GM19351 (cell line): Measurements from ENCODE around the gene AUTS2.

ENCODE experiments used
- ATAC-seq: cut with Tn5 transposase; IDR thresholded peaks from one replicate; pipeline ENCODE4 v1.9.1; 2021; ENCODE audit warnings: mild to moderate bottlenecking, moderate library complexity; ENCODE audit not compliant: unreplicated experiment

AUTS2 gene

DNA sequence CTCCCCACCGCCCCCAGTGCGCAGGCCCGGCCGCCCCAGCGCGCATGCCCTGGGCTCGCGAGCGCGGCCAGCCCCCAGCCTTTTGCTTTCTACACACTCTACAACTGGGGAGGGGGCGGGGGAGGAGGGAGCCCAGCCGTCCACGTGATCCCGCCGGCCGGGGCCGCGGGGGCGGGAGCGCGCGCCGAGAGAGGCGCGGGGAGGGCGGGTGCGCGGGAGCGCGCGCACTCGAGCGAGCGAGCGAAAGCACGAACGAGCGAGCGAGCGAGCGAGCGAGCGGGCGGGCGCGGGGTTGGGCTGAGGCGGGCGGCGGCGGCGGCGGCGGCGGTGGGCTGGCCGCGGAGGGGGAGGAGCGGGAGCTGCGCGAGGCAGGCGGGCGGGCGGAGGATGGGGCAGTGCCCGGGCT, at the start of gene AUTS2:
AUTS2 (plus strand) TSS at position 395 of the 406 bp plus-strand sequence. CDS start 1,179 bp downstream, outside the sequence.
- peak; percentile 49 for ATAC-seq

DNA sequence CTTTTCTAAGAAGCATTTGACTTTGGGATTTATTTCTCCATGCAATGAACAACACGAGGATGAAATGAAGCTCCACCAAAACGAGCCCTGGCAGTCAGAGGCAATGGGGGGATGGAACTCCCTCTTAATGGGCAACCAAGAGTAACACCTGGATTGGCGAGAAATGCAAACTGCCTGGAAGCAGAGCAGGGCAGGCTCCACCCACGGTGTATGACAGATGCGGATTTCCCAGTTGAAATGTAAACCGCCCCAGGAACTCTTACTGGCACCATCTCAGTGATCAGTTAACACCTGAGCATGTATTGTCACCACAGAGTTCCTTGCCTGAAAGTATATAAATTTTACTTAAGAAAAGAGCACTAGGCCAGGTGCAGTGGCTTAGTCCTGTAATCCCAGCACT, 47.3 kb upstream of the AUTS2 start:
- ATAC-seq: no peak

DNA sequence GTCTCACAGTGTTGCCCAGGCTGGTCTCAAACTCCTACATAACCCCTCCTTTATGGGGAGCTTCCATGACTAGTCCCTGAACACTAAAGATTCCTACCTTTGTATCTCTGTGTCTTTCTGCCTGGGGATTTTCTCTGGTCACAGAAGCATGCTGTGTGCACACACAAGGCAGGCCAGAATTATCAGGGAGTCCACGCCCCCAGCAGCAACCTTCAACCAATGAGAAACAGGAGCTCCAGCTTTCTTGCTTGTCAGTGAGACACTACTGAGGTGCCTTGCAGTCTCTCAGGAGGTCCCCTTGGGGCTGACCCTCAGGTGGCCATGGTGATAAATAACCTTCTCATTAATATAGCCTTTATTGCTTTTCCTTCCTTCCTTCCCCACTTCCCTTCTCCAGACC, 45.1 kb upstream of the AUTS2 start:
- no peak for ATAC-seq

DNA sequence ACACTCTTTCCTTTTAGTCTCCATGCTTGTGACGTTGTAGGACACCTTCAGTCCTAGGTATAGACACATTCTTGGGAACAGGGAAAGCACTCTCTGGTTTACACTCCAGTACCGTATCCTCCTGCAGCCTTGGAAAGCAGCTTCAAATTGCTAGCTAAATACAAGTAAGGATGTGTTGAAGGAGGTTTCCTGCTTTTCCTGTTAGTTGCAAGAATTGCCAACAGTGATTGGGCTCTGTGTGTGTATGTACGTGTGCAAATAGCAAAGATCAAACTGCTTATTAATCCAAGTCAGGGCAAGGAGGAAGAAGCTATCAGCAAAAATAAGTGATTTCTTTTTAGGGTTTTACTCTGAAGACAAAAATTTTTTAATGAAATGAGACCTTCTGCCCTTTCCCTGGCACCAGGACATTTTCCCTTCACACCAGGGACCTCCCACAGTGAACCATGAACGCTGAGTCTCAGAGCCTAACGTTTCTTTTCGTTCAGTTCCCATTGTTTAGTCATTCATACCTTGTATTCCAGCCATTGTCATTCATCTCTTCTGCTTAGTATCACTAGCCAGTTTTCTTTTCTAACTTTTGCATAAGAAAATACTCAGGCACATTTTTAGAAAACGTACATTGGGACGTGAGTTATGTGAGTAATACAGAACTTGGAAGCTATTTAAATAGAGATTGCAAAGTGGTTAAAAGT, 36.9 kb upstream of the AUTS2 start:
- ATAC-seq: no peak

DNA sequence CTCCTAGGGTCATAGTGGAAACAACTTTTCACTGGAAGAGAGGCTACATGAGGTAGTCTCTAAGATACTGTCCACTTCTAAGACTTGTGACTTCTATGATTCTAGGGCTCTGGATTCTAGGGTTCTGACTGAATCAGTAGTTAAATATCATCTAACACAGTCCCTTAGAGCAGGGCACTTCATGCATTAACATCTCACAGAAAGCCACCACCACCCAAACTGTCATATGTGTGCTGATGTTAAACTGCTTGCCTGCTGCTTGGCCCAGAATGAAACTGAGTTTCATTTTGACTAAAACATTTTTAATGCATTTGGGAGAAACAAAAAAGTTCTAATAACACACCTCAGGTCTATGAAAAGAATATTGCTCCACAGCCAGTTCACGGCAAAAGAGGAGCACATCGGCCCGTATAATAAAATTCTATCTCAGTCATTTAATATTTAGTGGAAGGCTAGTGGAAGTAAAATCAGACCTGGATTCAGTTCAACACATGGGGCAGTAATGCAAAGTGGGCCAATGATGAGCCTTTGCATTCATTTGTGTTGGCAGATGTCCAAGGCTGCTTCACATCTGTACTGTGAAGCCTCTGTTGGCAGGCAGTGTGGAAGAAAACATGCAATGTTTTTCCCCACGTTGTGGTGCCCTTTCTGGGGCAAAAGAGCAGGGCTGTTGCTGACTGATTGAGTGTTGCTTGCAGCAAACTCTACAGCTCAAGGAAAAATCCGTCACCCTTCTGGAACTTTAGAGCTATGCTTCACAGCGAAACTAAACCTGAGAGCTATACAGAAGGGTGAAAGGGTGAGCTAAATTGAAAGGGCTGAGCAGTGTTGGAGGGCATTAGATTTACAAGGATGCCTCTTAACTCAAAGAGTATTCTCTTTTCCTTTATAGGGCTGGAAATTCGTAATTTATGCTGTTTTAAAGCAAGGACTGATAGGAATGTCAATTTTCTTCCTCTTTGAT, 33.5 kb upstream of the AUTS2 start:
- peak; percentile 85 for ATAC-seq

DNA sequence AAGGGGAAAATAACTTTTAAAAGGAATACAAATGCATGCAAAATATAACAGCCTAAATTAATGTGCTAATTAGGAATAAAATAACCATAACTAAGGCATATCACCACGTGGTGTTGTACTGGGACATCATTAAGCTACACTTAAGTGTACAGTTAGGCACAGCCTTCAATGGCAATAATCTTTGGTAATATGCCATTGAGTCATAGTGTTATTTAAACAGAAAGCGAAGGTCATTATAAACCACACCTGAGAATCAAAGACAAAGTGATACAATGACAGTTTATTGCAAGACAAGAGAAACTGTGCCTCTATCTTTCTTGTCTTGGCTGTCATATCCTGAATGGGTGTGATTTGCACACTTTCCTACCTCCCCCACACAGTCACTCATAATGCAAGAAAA, 30.5 kb upstream of the AUTS2 start:
- no peak for ATAC-seq

DNA sequence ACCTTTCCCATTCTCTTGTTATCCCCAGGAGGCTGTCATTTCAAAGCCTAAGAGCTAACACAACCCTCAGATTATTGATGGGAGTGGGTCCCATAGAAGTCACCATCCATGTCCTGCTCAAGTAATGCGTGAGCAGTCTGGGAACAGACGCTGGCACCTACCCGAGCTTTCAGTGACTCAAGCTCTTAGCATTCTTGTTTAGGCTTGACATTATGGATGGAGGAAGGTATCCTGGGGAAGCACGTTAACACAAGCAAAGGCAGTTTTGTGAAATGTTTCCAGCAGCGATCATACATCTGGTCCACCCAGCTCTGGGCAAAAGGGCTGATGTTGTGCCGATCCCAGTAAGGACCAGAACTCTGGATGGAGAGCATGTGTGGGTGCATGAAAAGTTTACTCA, 30.0 kb upstream of the AUTS2 start:
- no peak for ATAC-seq

DNA sequence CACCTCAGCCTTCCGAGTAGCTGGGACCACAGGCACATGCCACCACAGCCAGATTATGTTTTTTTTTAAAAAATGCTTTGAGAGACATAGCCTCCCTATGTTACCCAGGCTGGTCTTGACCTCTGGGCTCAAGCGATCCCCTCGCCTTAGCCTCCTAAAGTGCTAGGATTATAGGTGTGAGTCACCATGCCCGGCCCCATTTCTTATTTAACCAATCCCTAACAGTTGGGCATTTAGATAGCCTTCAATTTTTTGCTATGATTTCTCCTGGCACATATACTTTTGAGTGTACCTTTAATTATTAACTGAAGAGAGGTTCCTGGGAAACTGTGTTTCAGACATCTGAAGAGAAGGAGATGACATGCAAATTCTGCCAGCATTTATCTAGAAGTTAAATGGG, 22.6 kb upstream of the AUTS2 start:
- no peak for ATAC-seq

DNA sequence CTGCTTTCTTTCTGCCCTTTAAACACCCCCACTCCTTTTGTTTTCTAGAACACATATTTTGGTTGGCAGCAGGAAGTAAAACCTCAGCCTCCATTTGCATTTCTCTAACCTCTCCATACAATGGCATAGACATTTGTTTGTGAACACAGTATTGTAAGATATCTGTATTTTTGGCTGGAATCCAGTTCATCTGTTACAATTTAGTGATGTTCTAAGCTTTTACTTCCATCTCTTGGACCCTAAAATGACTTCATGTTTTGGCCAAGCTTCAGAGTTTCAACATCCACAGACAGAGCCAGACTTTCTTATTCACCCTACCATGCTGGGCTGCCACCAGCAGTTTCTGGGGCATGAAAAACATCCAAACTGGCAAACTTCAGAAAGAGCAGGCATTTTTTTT, 21.1 kb upstream of the AUTS2 start:
- no peak for ATAC-seq

DNA sequence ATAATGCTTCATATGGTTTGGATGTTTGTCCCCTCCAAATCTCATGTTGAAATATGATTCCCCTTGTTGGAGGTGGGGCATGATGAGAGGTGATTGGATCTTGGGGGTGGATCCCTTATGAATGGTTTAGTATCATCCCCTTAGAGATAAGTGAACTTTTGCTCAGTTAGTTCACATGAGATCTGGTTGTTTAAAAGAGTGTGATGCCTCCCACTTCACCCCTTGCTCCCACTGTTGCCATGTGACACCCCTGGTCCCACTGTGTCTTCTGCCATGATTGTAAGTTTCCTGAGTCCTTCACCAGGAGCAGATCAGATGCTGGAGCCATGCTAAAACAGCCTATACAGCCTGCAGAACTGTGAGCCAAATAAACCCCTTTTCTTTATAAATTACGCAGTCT, 13.1 kb upstream of the AUTS2 start:
- no peak for ATAC-seq

DNA sequence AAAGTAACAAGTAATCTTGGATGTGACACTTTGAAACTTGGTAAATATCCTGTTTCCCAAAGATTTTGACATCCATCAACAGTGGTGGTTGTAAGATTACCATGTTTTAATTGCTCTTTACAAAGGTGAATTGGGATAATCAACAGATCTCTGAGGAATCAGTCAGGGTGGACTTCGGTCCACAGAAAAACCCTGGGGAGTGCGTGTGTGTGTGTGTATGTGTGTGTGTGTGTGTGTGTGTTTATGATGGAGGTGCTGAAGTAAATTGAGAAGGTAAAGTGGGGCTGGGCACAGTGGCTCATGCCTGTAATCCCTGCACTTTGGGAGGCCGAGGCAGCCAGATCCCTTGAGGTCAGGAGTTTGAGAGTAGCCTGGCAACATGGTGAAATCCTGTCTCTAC, 12.0 kb upstream of the AUTS2 start:
- no peak for ATAC-seq

DNA sequence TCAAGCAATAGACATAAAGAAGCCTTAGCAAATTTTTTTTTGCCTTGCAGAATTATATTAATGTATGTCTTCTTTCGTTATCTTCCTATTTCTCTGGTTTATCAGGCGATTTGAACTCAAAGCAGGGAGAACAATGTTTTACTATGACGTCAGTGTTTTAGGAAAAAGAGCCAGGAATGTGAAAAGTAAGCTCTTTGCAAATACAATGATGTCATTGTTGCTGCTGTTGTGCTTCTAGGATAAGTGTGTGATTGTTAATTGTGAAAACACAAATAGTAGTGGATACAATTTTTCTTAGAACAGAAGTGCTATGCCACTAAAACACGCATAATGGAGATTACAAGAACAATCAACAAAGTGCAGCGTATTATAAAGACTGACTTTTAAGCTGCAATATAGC, 9.5 kb upstream of the AUTS2 start:
- no peak for ATAC-seq

DNA sequence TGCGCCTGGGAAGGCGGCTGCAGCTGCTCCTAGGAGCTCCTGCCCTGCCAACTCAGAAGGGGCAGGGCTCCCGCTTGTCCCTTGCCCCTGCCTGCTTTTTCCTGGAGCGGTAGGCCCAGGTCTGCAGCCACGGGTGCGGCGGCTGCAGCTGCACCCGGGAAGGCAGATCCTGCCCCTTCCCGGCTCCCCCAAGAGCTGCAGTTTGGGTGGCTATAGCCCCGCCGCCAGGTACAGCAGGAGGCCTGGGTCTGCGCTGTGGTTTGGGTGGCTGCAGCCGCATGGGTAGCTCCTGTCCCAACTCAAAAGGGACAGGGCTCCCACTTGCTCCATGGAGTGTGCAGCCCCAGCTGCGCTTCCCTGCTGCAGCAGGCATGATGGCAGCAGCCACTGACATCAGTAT, 6.5 kb upstream of the AUTS2 start:
- no peak for ATAC-seq

DNA sequence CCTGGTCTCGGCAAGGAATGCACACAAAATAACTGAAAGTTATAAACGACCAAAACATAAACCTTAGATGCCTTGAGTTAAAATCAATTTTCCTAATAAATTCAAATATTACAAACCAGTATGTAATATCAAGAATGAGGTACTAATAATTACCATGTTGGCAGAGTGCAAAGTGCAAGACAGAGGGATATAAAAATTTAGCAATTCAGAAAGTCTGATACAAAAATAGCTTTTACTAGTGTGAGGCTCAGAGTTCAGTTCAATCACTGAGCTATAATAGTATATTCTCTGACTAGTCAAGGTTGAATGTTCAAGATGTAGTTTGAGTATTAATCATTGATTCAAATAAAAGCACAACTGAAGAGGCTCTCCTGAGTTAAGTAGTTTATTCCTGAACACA, 4.8 kb upstream of the AUTS2 start:
- ATAC-seq: no peak

DNA sequence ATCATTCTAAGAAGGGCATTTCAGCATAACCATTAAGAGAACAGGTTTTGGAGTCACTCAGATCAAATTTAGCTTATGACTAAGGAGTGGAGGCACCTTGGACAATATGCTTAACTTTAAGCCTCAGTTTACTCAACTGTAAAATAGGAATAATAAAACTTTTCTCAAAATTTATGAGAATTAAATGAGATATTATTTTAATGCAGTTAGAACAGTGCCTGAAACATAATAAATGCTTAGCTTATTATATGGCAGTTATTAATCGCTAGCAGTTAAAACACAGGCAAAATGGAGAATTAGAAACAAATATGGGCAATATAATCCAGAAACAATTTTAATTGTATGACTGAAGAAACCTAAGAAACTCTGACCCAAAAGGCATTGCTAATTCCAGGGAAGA, 2.9 kb upstream of the AUTS2 start:
- no peak for ATAC-seq

DNA sequence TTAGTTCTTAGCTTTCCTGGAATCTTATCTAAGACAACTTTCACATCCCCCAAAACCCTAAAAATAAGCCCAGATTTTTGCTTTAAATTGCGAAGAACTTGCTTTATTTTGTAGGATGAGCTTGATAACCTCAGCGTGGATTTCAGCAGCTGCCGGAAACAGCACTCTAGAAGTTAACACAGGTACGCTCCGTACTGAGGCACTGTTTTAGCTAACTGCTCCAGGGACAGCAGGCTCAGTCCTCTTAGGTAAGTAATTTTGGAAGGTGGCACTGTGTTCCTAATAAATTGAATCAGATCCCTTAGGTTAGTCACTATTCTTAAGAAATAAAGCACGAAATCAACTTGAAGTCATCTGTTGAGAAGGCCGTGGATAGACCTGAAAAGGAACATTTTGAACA, 2.2 kb upstream of the AUTS2 start:
- no peak for ATAC-seq

DNA sequence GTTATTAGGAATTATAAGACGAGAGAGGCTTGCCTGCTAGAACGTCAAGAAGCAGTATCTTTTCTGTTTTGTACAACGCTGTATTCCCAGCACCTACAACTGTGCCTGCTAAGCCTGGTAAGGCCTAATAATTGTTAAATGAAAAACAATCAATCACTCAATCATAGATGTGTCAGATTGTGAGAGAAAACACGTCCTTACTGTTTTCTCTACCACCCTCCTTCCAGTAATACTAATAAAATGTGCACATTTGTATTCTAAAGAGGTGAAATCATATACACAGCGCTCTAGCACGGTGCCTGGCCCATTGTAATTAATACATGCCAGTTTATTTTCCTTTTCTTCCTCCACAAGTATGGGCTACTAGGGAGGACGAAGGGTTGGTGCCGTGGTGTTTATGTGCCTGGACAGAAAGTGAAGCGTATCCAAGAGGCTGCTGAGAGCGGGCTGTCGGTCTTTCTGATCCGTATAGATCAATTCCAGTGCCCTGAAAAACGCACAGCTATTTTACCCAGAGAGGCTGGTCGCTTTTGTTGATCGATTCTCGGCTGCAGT, 1.5 kb upstream of the AUTS2 start:
- no peak for ATAC-seq

DNA sequence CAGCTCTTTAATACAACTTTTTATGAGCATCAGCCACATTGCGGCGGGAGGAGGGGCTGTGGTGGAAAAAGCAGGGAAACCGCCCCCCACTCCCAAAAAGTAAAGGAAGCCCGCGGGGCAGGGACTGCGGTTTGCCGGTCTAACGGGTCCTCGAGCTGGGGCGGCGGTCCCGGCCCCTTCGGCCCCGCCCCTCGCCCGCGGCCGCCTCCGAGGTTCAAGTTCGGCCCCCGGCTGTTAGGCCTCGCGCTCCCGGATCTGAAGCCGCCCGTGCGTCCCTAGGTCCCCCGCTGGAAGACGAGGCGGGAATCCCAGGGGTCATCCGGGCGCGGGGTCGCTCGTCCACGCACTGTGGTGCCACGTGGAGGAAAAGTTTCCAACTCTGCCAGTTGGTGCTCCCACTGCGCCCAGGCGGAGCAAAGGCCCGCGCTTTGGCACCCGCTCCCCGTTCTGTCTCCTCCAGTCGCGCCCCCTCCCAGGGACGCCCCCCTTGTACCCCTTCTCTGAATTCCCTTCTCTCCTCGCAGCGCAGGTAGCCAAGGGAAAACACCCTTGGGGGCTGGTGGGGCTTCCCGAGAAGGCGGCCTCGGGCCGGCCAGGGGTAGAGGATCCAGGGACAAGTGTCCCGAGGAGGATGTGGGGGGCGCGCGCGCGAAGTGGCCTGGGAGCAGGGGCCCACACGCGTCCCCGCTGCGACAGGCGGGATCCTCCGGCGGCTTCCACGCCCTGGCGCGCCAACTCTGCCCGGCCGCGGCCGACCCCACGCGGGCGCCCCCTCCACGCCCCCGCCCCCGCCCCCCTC, 798 bp upstream of the AUTS2 start:
- ATAC-seq: peak; percentile 19

DNA sequence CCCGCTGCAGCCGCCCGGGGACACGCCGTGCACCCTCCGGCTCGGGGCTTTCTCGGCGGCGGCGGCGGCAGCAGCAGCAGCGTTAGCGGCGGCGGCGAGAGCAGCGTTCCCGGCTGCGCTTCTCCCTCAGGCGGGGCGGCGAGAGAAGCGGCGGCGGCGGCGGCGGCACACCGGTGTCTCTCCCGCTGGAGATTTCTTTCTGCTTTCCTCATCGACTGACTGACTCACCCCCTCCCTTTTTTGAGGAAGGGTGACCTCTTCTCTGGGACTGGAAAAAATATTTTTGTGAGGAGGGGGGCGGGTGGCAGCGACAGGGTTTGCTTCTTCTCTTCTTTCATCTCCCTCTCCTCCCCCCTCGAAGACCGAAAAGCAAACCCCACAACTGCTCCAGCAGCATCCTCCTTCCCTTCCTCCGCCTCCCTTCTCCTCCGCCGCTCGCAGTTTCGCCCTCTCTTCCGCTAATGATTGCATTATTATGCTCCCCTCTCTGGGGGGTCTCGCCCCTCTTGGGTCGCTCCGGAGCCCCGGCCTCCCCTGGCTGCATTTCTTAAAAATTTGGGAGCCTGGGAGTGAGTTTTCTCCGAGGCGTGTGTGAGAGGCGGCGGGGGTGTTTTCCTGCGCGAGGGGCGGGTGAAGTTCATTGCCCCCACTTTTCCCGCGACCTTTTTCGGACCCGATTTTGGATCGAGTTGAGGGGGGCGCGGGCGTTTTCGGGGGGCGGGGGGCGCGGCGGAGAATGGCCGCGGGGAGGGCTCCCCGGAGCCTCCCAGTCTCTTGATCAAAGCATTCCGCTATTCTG, 411 bp downstream of the AUTS2 start:
- no peak for ATAC-seq

DNA sequence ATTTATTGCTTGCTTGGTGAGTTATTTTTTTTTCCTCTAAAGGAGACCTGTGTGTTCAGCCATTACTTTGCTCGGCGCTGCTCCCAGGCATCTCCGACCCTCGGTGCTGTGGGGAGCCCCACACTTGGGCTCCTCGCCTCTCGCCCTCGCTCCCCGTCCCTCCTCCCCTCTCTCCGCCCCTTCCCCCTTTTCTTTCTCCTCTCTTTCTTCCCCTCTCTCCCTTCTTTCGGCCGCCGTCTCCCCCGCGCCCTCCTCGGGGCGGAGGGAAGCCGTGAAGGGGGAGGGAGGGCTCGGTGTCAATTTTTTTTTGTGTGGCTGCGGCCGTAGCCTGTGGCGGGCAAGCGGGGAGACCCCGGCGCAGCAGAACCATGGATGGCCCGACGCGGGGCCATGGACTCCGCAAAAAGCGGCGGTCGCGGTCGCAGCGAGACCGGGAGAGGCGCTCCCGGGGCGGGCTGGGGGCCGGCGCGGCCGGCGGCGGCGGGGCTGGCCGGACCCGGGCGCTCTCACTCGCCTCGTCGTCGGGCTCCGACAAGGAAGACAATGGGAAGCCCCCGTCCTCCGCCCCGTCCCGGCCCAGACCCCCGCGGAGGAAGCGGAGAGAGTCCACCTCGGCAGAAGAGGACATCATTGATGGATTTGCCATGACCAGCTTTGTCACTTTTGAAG, 1.1 kb downstream of the AUTS2 start:
- ATAC-seq: no peak
